CD4-positive, alpha-beta T cell treated with Interleukin-1 beta for 1 hour (primary cell): ENCODE data around the gene PKP1.

Experiments
- DNase-seq, 2 donors: peaks; one replicate each; pipeline ENCODE4 v3.0.0-alpha.2; 2020 to 2022

Gene PKP1

GRCh38 chr1:201356236-201356635, 72.9 kb downstream of the PKP1 start:
- DNase-seq: no peak

- no peak for DNase-seq
Observed at GRCh38 chr1:201356701-201357100, 73.4 kb downstream of the PKP1 start.

- no peak for DNase-seq
Observed at GRCh38 chr1:201357211-201357610, 73.9 kb downstream of the PKP1 start.

GRCh38 chr1:201357636-201358348, 74.5 kb downstream of the PKP1 start:
- no peak for DNase-seq

- no peak for DNase-seq
Observed at GRCh38 chr1:201358596-201358995, 75.3 kb downstream of the PKP1 start.

GRCh38 chr1:201359031-201359872, 75.9 kb downstream of the PKP1 start:
- no peak for DNase-seq

GRCh38 chr1:201359873-201360210, 76.5 kb downstream of the PKP1 start:
- DNase-seq: no peak

GRCh38 chr1:201360486-201360885, 77.2 kb downstream of the PKP1 start:
- no peak for DNase-seq

- DNase-seq: no peak
Observed at GRCh38 chr1:201360901-201361651, 77.8 kb downstream of the PKP1 start.

GRCh38 chr1:201361652-201362504, 78.6 kb downstream of the PKP1 start:
- no peak for DNase-seq

GRCh38 chr1:201362906-201363305, 79.6 kb downstream of the PKP1 start:
- no peak for DNase-seq

- no peak for DNase-seq
Observed at GRCh38 chr1:201363467-201363866, 80.2 kb downstream of the PKP1 start.

GRCh38 chr1:201364808-201365105, 81.5 kb downstream of the PKP1 start:
- no peak for DNase-seq

- no peak for DNase-seq
Observed at GRCh38 chr1:201365251-201365650, 81.9 kb downstream of the PKP1 start.

- DNase-seq: no peak
Observed at GRCh38 chr1:201366696-201367095, 83.4 kb downstream of the PKP1 start.

- DNase-seq: no peak
Observed at GRCh38 chr1:201369209-201369608, 85.9 kb downstream of the PKP1 start.

- no peak for DNase-seq
Observed at GRCh38 chr1:201370500-201370899, 87.2 kb downstream of the PKP1 start.

- no peak for DNase-seq
Observed at GRCh38 chr1:201371276-201371675, 88.0 kb downstream of the PKP1 start.

- no peak for DNase-seq
Observed at GRCh38 chr1:201371792-201372191, 88.5 kb downstream of the PKP1 start.

GRCh38 chr1:201374364-201374763, 91.1 kb downstream of the PKP1 start:
- DNase-seq: no peak

- DNase-seq: no peak
Observed at GRCh38 chr1:201375169-201375568, 91.9 kb downstream of the PKP1 start.

- no peak for DNase-seq
Observed at GRCh38 chr1:201376107-201376463, 92.8 kb downstream of the PKP1 start.
